Glutamatergic neuron (in vitro differentiated cells): ENCODE measurements around the gene SERINC1. TPM values are rescaled to one million over a fixed set of nuclear protein-coding genes. Genes with fewer than 3 reads are reported as not detected.
"Not testable (repeated sequence)": the region's sequence is repeated elsewhere in the genome, so short reads cannot be mapped to it uniquely, and the experiment has no call there.

ENCODE experiments used
- DNase-seq: peaks from one replicate; pipeline ENCODE4 v3.0.0; 2022
- H3K27ac Mint-ChIP-seq: one replicate; pipeline ENCODE4 v1.8.0; 2020; ENCODE audit warnings: mild to moderate bottlenecking, mixed read lengths, inconsistent platforms; ENCODE audit not compliant: unreplicated experiment
- H3K27me3 Mint-ChIP-seq: one replicate; pipeline ENCODE4 v1.8.0; 2020; ENCODE audit warnings: mild to moderate bottlenecking, moderate library complexity, mixed read lengths, inconsistent platforms; ENCODE audit not compliant: unreplicated experiment
- H3K36me3 Mint-ChIP-seq: one replicate; pipeline ENCODE4 v1.8.0; 2020; ENCODE audit warnings: mild to moderate bottlenecking, mixed read lengths, inconsistent platforms; ENCODE audit not compliant: unreplicated experiment
- H3K4me1 Mint-ChIP-seq: one replicate; pipeline ENCODE4 v1.8.0; 2020; ENCODE audit warnings: mild to moderate bottlenecking, low read depth, mixed read lengths, inconsistent platforms; ENCODE audit not compliant: unreplicated experiment
- H3K4me3 Mint-ChIP-seq: one replicate; pipeline ENCODE4 v1.8.0; 2020; ENCODE audit warnings: mild to moderate bottlenecking, mixed read lengths, inconsistent platforms; ENCODE audit not compliant: unreplicated experiment
- H3K9me3 Mint-ChIP-seq: one replicate; pipeline ENCODE4 v1.8.0; 2020; ENCODE audit warnings: mild to moderate bottlenecking, moderate library complexity, mixed read lengths, inconsistent platforms; ENCODE audit not compliant: unreplicated experiment
- CTCF ChIP-seq: fragments of 200-600 bp; sonication (generic); IDR thresholded peaks from one replicate; pipeline ENCODE4 v1.5.0; 2021; ENCODE audit not compliant: partially characterized antibody, unreplicated experiment
- total RNA-seq: library from RNA; stranded (reverse); fragmentation: NEBNext Ultra II Directional; extraction: Animal tissue kit (Norgen Biotek cat#: 25700); gene quantifications from one replicate; pipeline ENCODE4 v1.2.1, GENCODE V29; 2021; ENCODE audit not compliant: unreplicated experiment

SERINC1 gene
- total RNA-seq, 1 donor from 2014 or later = 300 TPM

- Mint-ChIP-seq H3K36me3 (no peaks in the 10 kb centered on the region), H3K9me3 (peaks cover 8% of the 10 kb centered on the region)
- peak; percentile 45 for TF ChIP-seq CTCF
Observed at GRCh38 chr6:122476131-122476530, 4.5 kb upstream of the SERINC1 start.

GRCh38 chr6:122472022-122472340 lies 374 bp upstream of the SERINC1 start:
- peak overlapping the region; percentile 100 for H3K4me3 Mint-ChIP-seq
- H3K4me1 Mint-ChIP-seq = peaks cover 17% of the 10 kb centered on the region
- H3K9me3 Mint-ChIP-seq = peaks cover 13% of the 10 kb centered on the region
- TF ChIP-seq CTCF = no peak
- H3K27me3 Mint-ChIP-seq = peaks cover 9% of the 10 kb centered on the region
- DNase-seq = no peak
- H3K27ac Mint-ChIP-seq = peak overlapping the region; percentile 100
- H3K36me3 Mint-ChIP-seq = no peaks in the 10 kb centered on the region

More at GRCh38 chr6:122476131-122476530, 4.5 kb upstream of the SERINC1 start:
- Mint-ChIP-seq H3K27ac (no peak overlapping the region), H3K27me3 (peaks cover 8% of the 10 kb centered on the region), H3K4me3 (no peak overlapping the region), H3K4me1 (no peaks in the 10 kb centered on the region)
- no peak for DNase-seq

GRCh38 chr6:122461885-122462284 lies 9.7 kb downstream of the SERINC1 start:
- Mint-ChIP-seq H3K36me3 (peaks cover 6% of the 10 kb centered on the region), H3K9me3 (peaks cover 5% of the 10 kb centered on the region), H3K27ac (peak overlapping the region; percentile 13), H3K4me1 (peaks cover 49% of the 10 kb centered on the region), H3K27me3 (no peaks in the 10 kb centered on the region), H3K4me3 (peak overlapping the region; percentile 47)
- no peak for TF ChIP-seq CTCF
- no peak for DNase-seq

DNA sequence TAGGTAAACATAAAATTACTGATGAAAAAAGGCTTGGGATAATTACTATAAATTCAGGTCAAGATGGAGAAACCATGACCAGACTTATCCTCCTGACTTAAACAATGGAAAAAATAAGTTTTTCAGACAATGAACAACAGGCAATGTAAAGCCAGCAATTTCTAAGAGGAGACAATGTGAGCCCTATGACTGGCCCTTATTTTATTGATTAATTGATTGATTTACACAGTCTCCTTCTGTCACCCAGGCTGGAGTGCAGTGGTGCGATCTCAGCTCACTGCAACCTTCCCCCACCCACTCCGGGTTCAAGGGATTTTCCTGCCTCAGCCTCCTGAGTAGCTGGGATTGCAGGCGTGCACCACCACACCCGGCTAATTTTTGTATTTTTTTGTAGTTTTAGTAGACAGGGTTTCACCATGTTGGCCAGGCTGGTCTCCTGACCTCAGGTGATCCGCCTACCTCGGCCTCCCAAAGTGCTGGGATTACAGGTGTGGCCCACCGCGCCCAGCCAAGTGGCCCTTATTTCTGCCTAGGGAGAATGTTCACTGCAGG lies 11.7 kb downstream of the SERINC1 start:
- not testable (repeated sequence) for H3K27me3 Mint-ChIP-seq, H3K36me3 Mint-ChIP-seq, H3K9me3 Mint-ChIP-seq
- DNase-seq = peak; percentile 37
- H3K27ac Mint-ChIP-seq = peak overlapping the region; percentile 86
- peak overlapping the region; percentile 75 for H3K4me3 Mint-ChIP-seq
- H3K4me1 Mint-ChIP-seq = peaks cover 50% of the 10 kb centered on the region

DNA sequence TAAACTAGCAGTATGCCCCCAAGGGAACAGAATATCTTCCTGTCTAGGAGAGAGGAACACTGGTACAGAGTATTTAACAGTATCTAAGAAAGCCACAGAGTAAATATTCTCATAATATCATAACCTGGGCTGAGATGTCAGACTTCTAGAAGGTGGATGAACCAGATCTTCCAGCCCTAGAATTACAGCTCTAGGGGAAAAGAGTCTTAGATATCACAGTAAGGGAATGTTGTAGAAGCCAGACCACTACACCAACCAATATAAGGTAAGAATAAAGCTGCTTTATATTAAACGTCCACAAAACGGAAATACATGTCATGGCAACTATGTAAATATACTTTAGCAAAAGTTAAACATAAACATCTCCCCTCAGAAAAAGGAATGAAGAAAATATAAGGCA lies 12.4 kb downstream of the SERINC1 start:
- no peak for TF ChIP-seq CTCF
- Mint-ChIP-seq H3K4me3 (peak overlapping the region; percentile 75), H3K9me3 (peaks cover 7% of the 10 kb centered on the region), H3K27me3 (no peaks in the 10 kb centered on the region), H3K4me1 (peaks cover 57% of the 10 kb centered on the region), H3K36me3 (peaks cover 8% of the 10 kb centered on the region), H3K27ac (peak overlapping the region; percentile 86)
- no peak for DNase-seq
